IMR-90 (cell line): Measurements from ENCODE around the gene RALGAPA2. TPM values are rescaled to one million over a fixed set of nuclear protein-coding genes. Genes with fewer than 3 reads are reported as not detected.

Source experiments
- ATAC-seq: fragments of 200-7000 bp; cut with Tn5 transposase; 2 replicates; pipeline ENCODE4 v1.9.1; 2020; ENCODE audit warnings: low read depth, mild to moderate bottlenecking, moderate library complexity
- BruUV-seq: library from RNA; stranded (reverse); fragments of 400-500 nt; replicated peaks from 2 replicates; lab custom pipeline; 2021; lab: Mats Ljungman, UMichigan
- CTCF ChIA-PET: fragments of 300-600 bp; formaldehyde crosslinking; extraction: SDS; loops from one replicate; lab custom pipeline; 2021; ENCODE audit warnings: antibody characterized with exemption; lab: Yijun Ruan, JAX
- POLR2A ChIA-PET: fragments of 300-600 bp; sonication (Branson Sonifier 250); formaldehyde crosslinking; loops from one replicate; lab custom pipeline; 2022; ENCODE audit warnings: antibody characterized with exemption; ENCODE audit not compliant: unreplicated experiment; lab: Charles Lee
- DNase-seq: peaks from one replicate; pipeline ENCODE4 v3.0.0; 2013
- H2AFZ ChIP-seq: replicated peaks from 2 replicates; pipeline ENCODE3; 2013; ENCODE audit warnings: low read length, mild to moderate bottlenecking; ENCODE audit not compliant: poor library complexity
- H2AK5ac ChIP-seq: 2 replicates; pipeline ENCODE4 v1.6.1; 2013; ENCODE audit warnings: low read depth, low read length, inconsistent platforms
- H2AK9ac ChIP-seq: replicated peaks from 2 replicates; pipeline ENCODE3; 2013; ENCODE audit warnings: mild to moderate bottlenecking, low read depth, low read length, moderate library complexity; ENCODE audit not compliant: poor library complexity
- H2BK120ac ChIP-seq: 2 replicates; pipeline ENCODE4 v1.6.1; 2013; ENCODE audit warnings: low read depth, low read length, inconsistent platforms
- H2BK15ac ChIP-seq: 3 replicates; pipeline ENCODE4 v1.6.1; 2013; ENCODE audit warnings: low read depth, low read length, inconsistent platforms
- H2BK20ac ChIP-seq: 2 replicates; pipeline ENCODE4 v1.6.1; 2013; ENCODE audit warnings: low read depth, mild to moderate bottlenecking, inconsistent platforms, low read length, moderate library complexity
- H2BK5ac ChIP-seq: 2 replicates; pipeline ENCODE4 v1.6.1; 2013; ENCODE audit warnings: mild to moderate bottlenecking, low read depth, low read length, inconsistent platforms; ENCODE audit not compliant: poor library complexity, severe bottlenecking
- H3K14ac ChIP-seq: replicated peaks from 2 replicates; pipeline ENCODE4 v1.6.1; 2013; ENCODE audit warnings: low read depth, low read length, inconsistent platforms
- H3K18ac ChIP-seq: 2 replicates; pipeline ENCODE4 v1.6.1; 2013; ENCODE audit warnings: low read depth, low read length, control low read depth
- H3K23ac ChIP-seq: 2 replicates; pipeline ENCODE4 v1.6.1; 2013; ENCODE audit warnings: low read depth, low read length, inconsistent platforms
- H3K27ac ChIP-seq: 2 replicates; pipeline ENCODE4 v1.5.1; 2013; ENCODE audit warnings: mild to moderate bottlenecking, control low read depth, low read length; ENCODE audit not compliant: insufficient read depth
- H3K27me3 ChIP-seq: 2 replicates; pipeline ENCODE4 v1.6.1; 2013; ENCODE audit warnings: low read length; ENCODE audit not compliant: control insufficient read depth, insufficient read depth
- H3K36me3 ChIP-seq: 2 replicates; pipeline ENCODE4 v1.6.1; 2013; ENCODE audit warnings: low read length, mixed read lengths; ENCODE audit not compliant: control insufficient read depth, insufficient read depth
- H3K4ac ChIP-seq: 2 replicates; pipeline ENCODE4 v1.6.1; 2013; ENCODE audit warnings: low read depth, low read length, inconsistent platforms
- H3K4me1 ChIP-seq: 2 replicates; pipeline ENCODE4 v1.6.1; 2013; ENCODE audit warnings: low read length, mixed read lengths; ENCODE audit not compliant: control insufficient read depth, insufficient read depth
- H3K4me2 ChIP-seq: 2 replicates; pipeline ENCODE4 v1.6.1; 2013; ENCODE audit warnings: low read depth, mild to moderate bottlenecking, control low read depth, low read length, moderate library complexity
- H3K4me3 ChIP-seq: 2 replicates; pipeline ENCODE4 v1.5.1; 2013; ENCODE audit warnings: low read depth, mild to moderate bottlenecking, control low read depth, low read length, moderate library complexity; ENCODE audit not compliant: insufficient read depth
- H3K56ac ChIP-seq: 2 replicates; pipeline ENCODE4 v1.6.1; 2013; ENCODE audit warnings: low read length, inconsistent platforms; ENCODE audit not compliant: insufficient read depth; ENCODE audit errors: extremely low read depth
- H3K79me1 ChIP-seq, 2 experiments: 2 replicates each; pipeline ENCODE4 v1.6.1; 2013; ENCODE audit warnings: low read length in 2 of 2, inconsistent platforms in 1 of 2, low read depth in 1 of 2
- H3K9ac ChIP-seq: 2 replicates; pipeline ENCODE4 v1.6.1; 2013; ENCODE audit warnings: low read depth, low read length, control low read depth
- H3K9me1 ChIP-seq: 2 replicates; pipeline ENCODE4 v1.6.1; 2013; ENCODE audit warnings: low read length, inconsistent platforms; ENCODE audit not compliant: insufficient read depth
- H3K9me3 ChIP-seq: 2 replicates; pipeline ENCODE4 v1.6.1; 2013; ENCODE audit warnings: low read length; ENCODE audit not compliant: control insufficient read depth, insufficient read depth
- H4K20me1 ChIP-seq: 2 replicates; pipeline ENCODE4 v1.6.1; 2013; ENCODE audit warnings: low read length, inconsistent platforms; ENCODE audit not compliant: insufficient read depth
- H4K5ac ChIP-seq: 2 replicates; pipeline ENCODE4 v1.6.1; 2013; ENCODE audit warnings: mild to moderate bottlenecking, low read depth, low read length, control low read depth
- H4K8ac ChIP-seq, 2 experiments: 2 replicates each; pipeline ENCODE4 v1.6.1; 2013; ENCODE audit warnings: low read depth in 2 of 2, low read length in 2 of 2, control low read depth in 1 of 2, inconsistent platforms in 1 of 2
- H4K91ac ChIP-seq: 2 replicates; pipeline ENCODE4 v1.6.1; 2013; ENCODE audit warnings: low read depth, low read length, inconsistent platforms; ENCODE audit not compliant: insufficient read depth
- BHLHE40 ChIP-seq: fragments of 150-350 bp; IDR thresholded peaks from 2 replicates; pipeline ENCODE4 v1.6.1; 2016; ENCODE audit warnings: mild to moderate bottlenecking, low read depth, low read length
- CEBPB ChIP-seq: IDR thresholded peaks from 2 replicates; pipeline ENCODE4 v1.6.1; 2012; ENCODE audit warnings: low read depth, low read length, improper control_type of control experiment
- FOS ChIP-seq: fragments of 150-350 bp; IDR thresholded peaks from 2 replicates; pipeline ENCODE4 v1.6.1; 2016; ENCODE audit warnings: low read depth, low read length
- MAFK ChIP-seq: IDR thresholded peaks from 2 replicates; pipeline ENCODE4 v1.6.1; 2012; ENCODE audit warnings: low read depth, low read length, improper control_type of control experiment
- MAZ ChIP-seq: IDR thresholded peaks from 2 replicates; pipeline ENCODE4 v1.6.1; 2012; ENCODE audit warnings: low read depth, mild to moderate bottlenecking, low read length, improper control_type of control experiment, moderate library complexity, borderline replicate concordance
- MXI1 ChIP-seq: IDR thresholded peaks from 2 replicates; pipeline ENCODE4 v1.6.1; 2012; ENCODE audit warnings: low read depth, mild to moderate bottlenecking, low read length, moderate library complexity, borderline replicate concordance
- POLR2A ChIP-seq: IDR thresholded peaks from 2 replicates; pipeline ENCODE4 v1.6.1; 2012; ENCODE audit warnings: mild to moderate bottlenecking, low read depth, low read length
- RAD21 ChIP-seq: IDR thresholded peaks from 2 replicates; pipeline ENCODE4 v1.6.1; 2012; ENCODE audit warnings: low read length, improper control_type of control experiment
- RCOR1 ChIP-seq: IDR thresholded peaks from 2 replicates; pipeline ENCODE4 v1.6.1; 2012; ENCODE audit warnings: mild to moderate bottlenecking, low read length, improper control_type of control experiment; ENCODE audit not compliant: insufficient replicate concordance
- WGBS, 2 experiments: methylation state at CpG; one replicate each; pipeline versions ENCODE4 v1.1.5 to v1.1.7; 2013; ENCODE audit warnings: missing lambda C conversion rate in 2 of 2; ENCODE audit not compliant: insufficient read length in 1 of 2; ENCODE audit errors: extremely low coverage in 2 of 2; 5-methylcytosine and 5-hydroxymethylcytosine counted together
- dilution Hi-C: fragments of 300-500 bp; cut with HindIII; formaldehyde crosslinking; loops from one replicate; pipeline ENCODE4 v1.14.3; 2018; ENCODE audit warnings: low sequenced_read_pairs; ENCODE audit not compliant: unreplicated experiment
- in situ Hi-C: fragments of 300-500 bp; cut with MboI; formaldehyde crosslinking; loops from 3 replicates; pipeline ENCODE4 v1.14.3; 2019; ENCODE audit warnings: low sequenced_read_pairs, inconsistent platforms, mixed read lengths
- intact Hi-C: fragments of 100-400 bp; cut with micrococcal nuclease; formaldehyde crosslinking; loops from 2 replicates; pipeline ENCODE4 v1.10.0; 2022
- polyA plus RNA-seq, 3 experiments: library from polyadenylated mRNA; depleted of rRNA; stranded (reverse); fragments of >200 nt; gene quantifications; 2 replicates each; pipeline ENCODE4 v1.2.3, GENCODE V29; 2012; ENCODE audit warnings: low replicate concordance in 1 of 3
- total RNA-seq: library from RNA; depleted of rRNA; stranded (reverse); fragments of >200 nt; gene quantifications from 2 replicates; pipeline ENCODE4 v1.2.3, GENCODE V29; 2012
- TF ChIP-seq, protein P1 (sequence below): fragments of 150-350 bp; IDR thresholded peaks from 2 replicates; pipeline ENCODE4 v1.6.1; 2016; ENCODE audit warnings: low read depth, mild to moderate bottlenecking, low read length, moderate library complexity, borderline replicate concordance
- TF ChIP-seq, protein P2 (sequence below): conservative IDR thresholded peaks from 2 replicates; pipeline ENCODE4 v1.5.1; 2012; ENCODE audit warnings: mild to moderate bottlenecking, low read depth, low read length, improper control_type of control experiment

The RALGAPA2 gene
- total and polyA plus RNA-seq, 2 of the 4 experiments (the other 2 are of a cell fraction) = 1.3 to 3.9 TPM

GRCh38 chr20:20666359-20666758, 46.1 kb downstream of the RALGAPA2 start:
- TF ChIP-seq BHLHE40 (no peak), CEBPB (no peak), MXI1 (no peak), POLR2A (no peak), MAZ (no peak), RAD21 (no peak), FOS (no peak), MAFK (no peak), RCOR1 (no peak)
- TF ChIP-seq, protein P1, sequence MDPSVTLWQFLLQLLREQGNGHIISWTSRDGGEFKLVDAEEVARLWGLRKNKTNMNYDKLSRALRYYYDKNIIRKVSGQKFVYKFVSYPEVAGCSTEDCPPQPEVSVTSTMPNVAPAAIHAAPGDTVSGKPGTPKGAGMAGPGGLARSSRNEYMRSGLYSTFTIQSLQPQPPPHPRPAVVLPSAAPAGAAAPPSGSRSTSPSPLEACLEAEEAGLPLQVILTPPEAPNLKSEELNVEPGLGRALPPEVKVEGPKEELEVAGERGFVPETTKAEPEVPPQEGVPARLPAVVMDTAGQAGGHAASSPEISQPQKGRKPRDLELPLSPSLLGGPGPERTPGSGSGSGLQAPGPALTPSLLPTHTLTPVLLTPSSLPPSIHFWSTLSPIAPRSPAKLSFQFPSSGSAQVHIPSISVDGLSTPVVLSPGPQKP = no peak
- TF ChIP-seq, protein P2, sequence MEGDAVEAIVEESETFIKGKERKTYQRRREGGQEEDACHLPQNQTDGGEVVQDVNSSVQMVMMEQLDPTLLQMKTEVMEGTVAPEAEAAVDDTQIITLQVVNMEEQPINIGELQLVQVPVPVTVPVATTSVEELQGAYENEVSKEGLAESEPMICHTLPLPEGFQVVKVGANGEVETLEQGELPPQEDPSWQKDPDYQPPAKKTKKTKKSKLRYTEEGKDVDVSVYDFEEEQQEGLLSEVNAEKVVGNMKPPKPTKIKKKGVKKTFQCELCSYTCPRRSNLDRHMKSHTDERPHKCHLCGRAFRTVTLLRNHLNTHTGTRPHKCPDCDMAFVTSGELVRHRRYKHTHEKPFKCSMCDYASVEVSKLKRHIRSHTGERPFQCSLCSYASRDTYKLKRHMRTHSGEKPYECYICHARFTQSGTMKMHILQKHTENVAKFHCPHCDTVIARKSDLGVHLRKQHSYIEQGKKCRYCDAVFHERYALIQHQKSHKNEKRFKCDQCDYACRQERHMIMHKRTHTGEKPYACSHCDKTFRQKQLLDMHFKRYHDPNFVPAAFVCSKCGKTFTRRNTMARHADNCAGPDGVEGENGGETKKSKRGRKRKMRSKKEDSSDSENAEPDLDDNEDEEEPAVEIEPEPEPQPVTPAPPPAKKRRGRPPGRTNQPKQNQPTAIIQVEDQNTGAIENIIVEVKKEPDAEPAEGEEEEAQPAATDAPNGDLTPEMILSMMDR = no peak
- Histone ChIP-seq H2BK5ac (no peak overlapping the region), H3K23ac (no peak overlapping the region), H3K18ac (no peak overlapping the region), H4K20me1 (no peaks in the 10 kb centered on the region), H2AFZ (no peak overlapping the region), H3K4me1 (no peaks in the 10 kb centered on the region), H3K9me3 (no peaks in the 10 kb centered on the region), H2BK120ac (no peak overlapping the region), H3K27ac (no peak overlapping the region), H3K4me3 (no peak overlapping the region), H2AK9ac (no peak overlapping the region), H3K27me3 (no peaks in the 10 kb centered on the region), H3K9me1 (no peaks in the 10 kb centered on the region; the same call in 1 of the 2 replicates), H2AK5ac (no peak overlapping the region), H3K4me2 (no peak overlapping the region), H4K8ac (no peak overlapping the region), H2BK20ac (no peak overlapping the region), H3K36me3 (no peaks in the 10 kb centered on the region), H4K5ac (no peak overlapping the region), H3K9ac (no peak overlapping the region), H3K4ac (no peak overlapping the region), H3K14ac (no peak overlapping the region), H4K91ac (no peak overlapping the region), H2BK15ac (no peak overlapping the region), H3K79me1 (no peaks in the 10 kb centered on the region), H3K56ac (no peak overlapping the region)
- in situ Hi-C loops = no loop called here
- dilution Hi-C loops = no loop called here
- no TSS peak for BruUV-seq
- no peak for ATAC-seq
- 86% methylated on average over 1 of the region's 5 CpGs; no CpG with 5 or more reads in 1 of the 2 experiments for WGBS, 2 experiments
- intact Hi-C loops = no loop called here
- DNase-seq = no peak
- ChIA-PET POLR2A (no interaction called here), CTCF (no interaction called here)
